Inflammatory macrophage treated with lipopolysaccharide for 4 hours (primary cell): ENCODE data around the gene OVOL2.

Experiments used
- DNase-seq: peaks from one replicate; pipeline ENCODE4 v3.0.0-alpha.2; 2020

Gene OVOL2

GRCh38 chr20:18011482-18011881, 46.2 kb downstream of the OVOL2 start:
- no peak for DNase-seq

GRCh38 chr20:18009116-18009515, 48.6 kb downstream of the OVOL2 start:
- no peak for DNase-seq

- no peak for DNase-seq
Measured at GRCh38 chr20:18007534-18008292, 50.0 kb downstream of the OVOL2 start.

GRCh38 chr20:18006684-18007083, 51.0 kb downstream of the OVOL2 start:
- no peak for DNase-seq

GRCh38 chr20:18005990-18006364, 51.7 kb downstream of the OVOL2 start:
- no peak for DNase-seq

GRCh38 chr20:18005170-18005989, 52.3 kb downstream of the OVOL2 start:
- DNase-seq = no peak

GRCh38 chr20:18004384-18005031, 53.2 kb downstream of the OVOL2 start:
- no peak for DNase-seq

GRCh38 chr20:18003897-18004296, 53.8 kb downstream of the OVOL2 start:
- DNase-seq = no peak

- DNase-seq = peak; percentile 56
Measured at GRCh38 chr20:18001131-18001921, 56.4 kb downstream of the OVOL2 start.

GRCh38 chr20:17999566-17999965, 58.1 kb downstream of the OVOL2 start:
- no peak for DNase-seq

- DNase-seq = no peak
Measured at GRCh38 chr20:17998446-17998845, 59.3 kb downstream of the OVOL2 start.

GRCh38 chr20:17995967-17996819, 61.5 kb downstream of the OVOL2 start:
- DNase-seq = peak; percentile 54

GRCh38 chr20:17993546-17993945, 64.2 kb downstream of the OVOL2 start:
- no peak for DNase-seq

GRCh38 chr20:17992847-17993513, 64.7 kb downstream of the OVOL2 start:
- DNase-seq = no peak

GRCh38 chr20:17992224-17992637, 65.5 kb downstream of the OVOL2 start:
- DNase-seq = no peak

- no peak for DNase-seq
Measured at GRCh38 chr20:17990278-17990972, 67.3 kb downstream of the OVOL2 start.

- no peak for DNase-seq
Measured at GRCh38 chr20:17987988-17988387, 69.7 kb downstream of the OVOL2 start.

- DNase-seq = no peak
Measured at GRCh38 chr20:17985388-17986018, 72.2 kb downstream of the OVOL2 start.

GRCh38 chr20:17976305-17976704, 81.4 kb downstream of the OVOL2 start:
- no peak for DNase-seq
